Stimulated activated CD8-positive, alpha-beta memory T cell treated with anti-CD3 and anti-CD28 coated beads, Interleukin-4, amount 100 ng/mL, for 4 hours (primary cell): ENCODE measurements around the gene TECPR2.
"Not testable (repeated sequence)": the region's sequence is repeated elsewhere in the genome, so short reads cannot be mapped to it uniquely, and the experiment has no call there.

Source experiments
- DNase-seq, 2 donors: peaks; one replicate each; pipeline ENCODE4 v3.0.0-alpha.2; 2020; ENCODE audit warnings: low read depth in 2 of 2, low spot score in 1 of 2

TECPR2 gene

GRCh38 chr14:102507081-102507856 is 144.5 kb downstream of the TECPR2 start:
- no peak for DNase-seq

- DNase-seq: no peak
Measured at GRCh38 chr14:102507857-102508312, 145.1 kb downstream of the TECPR2 start.

DNA sequence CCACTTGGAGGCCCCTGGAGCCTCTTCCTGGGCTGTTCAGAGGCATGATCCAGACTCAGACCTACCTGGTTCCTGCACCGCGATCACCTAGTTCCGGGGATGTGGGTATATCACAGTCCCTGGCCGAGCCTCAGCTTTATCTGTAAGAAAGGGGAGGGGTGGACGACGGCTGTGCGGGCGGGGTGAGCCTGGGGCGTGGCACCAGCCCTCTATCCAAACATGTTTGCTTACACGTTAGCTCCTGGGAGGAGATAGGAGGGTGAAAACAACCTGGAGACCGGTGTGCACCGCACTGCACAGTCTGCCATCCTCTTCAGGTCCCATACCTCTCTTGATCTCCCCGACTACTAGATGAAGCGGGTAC is 145.7 kb downstream of the TECPR2 start:
- DNase-seq: no peak

DNA sequence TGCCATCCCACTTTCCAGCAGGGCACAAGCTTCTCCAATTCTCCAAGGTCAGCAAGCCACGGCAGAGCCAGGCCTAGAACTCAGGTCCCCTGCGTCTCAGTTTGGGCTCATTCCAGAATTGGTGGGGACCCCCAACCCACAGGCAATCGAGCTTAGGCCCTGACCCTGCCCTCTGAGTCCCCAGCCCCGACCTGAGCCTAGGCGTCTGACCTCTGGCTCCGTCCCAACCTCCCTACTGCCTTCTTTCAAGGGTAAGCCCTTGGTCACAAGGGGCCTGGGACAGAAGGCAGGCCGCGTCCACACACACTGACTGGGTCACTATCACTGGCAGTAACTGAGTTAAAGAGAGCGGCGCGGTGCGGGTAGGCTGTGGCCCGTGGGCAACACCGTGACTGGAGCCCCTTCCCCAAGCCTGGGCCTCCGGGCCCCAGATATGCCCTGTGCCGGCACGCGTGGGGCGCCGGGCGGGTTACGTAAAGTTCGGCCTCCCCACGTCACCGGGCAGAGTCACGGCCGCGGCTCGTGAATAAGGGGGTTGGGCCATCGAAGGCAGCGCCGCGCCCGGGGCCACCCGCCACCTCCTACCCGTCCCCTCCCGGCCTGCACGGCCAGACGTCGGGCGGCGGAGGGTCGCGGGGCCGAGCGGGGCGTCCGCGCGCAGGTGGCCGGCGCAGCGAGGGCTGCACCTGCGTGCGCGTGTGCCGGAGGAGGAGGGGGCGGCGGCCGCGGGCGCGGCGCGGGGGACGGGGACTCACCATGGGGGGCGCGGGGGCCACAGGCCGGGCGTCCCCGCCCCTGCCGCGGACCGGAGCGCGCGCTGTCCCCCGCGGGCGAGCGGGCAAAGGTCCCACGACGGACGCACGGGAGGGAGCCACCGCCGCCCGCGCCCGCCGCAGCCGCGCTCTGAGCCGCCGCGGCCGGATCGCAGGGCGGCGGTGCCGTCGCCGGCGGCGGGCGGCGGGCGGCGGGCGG is 146.3 kb downstream of the TECPR2 start:
- no peak for DNase-seq

DNA sequence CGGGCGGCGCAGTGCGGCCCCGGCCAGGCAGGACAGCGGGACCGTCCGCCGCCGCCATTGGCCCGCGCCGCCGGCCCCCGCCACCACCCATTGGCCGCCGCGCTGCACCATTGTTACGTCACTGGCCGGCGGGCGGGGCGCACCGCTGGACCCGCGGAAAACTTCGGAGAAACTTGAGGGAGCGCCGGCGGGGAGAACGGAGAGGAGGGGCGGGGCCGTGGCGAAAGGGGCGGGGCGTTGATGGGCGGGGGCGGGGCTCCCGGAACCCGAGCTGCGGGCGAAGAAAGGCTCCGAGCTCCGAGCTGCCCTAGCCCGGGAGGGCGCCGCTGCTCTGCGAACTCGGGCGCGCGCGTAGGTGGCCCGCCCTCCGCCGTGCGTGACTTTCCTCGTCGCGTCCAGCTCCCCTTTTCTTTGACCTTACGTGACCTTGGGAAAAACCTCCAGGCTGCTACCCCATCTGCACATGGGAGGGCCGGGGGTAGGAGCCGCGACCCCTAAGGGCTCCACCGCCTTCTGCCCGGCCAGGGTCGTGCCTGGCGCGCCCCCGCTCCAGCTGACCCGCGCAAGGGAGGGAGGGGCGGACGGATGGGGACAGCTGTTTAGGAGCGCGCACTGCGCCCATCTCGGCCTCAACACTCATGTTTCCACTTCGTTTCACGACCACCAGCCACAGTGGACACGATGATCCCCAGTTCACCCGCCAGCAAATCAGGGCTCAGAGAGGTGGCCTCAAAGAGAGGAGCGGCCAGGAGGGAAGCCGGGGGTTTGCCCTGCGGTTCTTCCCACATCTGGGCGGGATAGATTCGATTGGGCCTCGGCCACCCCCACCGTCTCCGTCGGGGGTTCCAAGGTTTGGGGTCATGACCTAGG is 147.2 kb downstream of the TECPR2 start, which contains the start of gene ANKRD9:
Gene ANKRD9 (minus strand): TSS at position 31 of the 870 bp plus-strand sequence. CDS start 1,887 bp downstream, outside the sequence.
- peak; percentile 63 to 74 for DNase-seq

GRCh38 chr14:102510616-102511520 is 148.1 kb downstream of the TECPR2 start:
- DNase-seq: no peak

- no peak for DNase-seq
Measured at GRCh38 chr14:102511538-102511937, 148.8 kb downstream of the TECPR2 start.

- no peak for DNase-seq
Measured at GRCh38 chr14:102512793-102513300, 150.1 kb downstream of the TECPR2 start.

DNA sequence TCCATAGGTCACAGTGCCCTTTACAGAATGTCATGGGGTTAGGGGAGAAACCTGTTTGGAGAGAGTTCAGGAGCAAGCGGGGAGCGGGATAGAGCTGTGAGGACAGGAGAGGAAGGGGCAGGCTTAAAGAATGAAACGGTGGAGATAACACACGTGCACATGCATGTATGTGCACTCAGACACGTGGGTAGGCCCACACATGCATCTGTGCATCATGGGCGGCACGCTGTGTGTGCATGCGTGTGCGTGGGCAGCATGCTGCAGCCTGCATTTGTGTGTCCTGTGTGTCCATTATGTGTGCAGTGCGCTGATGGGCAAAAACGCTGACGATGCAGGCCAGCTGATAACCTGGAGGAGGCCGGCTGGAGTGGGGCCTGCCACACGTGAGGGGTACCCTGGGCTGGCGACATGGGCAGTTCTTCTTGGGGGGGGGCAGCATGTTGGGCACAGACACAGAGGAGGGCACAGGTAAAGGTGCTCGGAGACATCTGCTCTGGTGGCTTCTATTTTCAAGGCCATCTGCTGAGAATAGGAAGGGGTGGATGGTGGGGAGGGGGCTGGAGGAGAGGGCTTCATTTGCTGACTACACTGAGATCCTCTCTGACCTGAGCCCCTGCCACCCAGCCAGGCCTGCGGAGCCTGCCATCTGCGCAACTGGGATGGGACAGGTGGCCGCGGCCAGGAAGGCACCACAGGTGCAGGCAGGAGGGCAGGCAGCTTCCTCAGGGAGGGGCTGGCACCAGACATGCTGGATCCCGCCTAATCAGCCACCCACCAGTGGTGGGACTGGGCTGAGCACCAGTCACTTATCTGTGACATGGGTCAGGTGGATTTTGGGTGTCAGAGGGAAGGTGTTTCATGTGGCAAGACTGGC is 151.4 kb downstream of the TECPR2 start:
- no peak for DNase-seq

DNA sequence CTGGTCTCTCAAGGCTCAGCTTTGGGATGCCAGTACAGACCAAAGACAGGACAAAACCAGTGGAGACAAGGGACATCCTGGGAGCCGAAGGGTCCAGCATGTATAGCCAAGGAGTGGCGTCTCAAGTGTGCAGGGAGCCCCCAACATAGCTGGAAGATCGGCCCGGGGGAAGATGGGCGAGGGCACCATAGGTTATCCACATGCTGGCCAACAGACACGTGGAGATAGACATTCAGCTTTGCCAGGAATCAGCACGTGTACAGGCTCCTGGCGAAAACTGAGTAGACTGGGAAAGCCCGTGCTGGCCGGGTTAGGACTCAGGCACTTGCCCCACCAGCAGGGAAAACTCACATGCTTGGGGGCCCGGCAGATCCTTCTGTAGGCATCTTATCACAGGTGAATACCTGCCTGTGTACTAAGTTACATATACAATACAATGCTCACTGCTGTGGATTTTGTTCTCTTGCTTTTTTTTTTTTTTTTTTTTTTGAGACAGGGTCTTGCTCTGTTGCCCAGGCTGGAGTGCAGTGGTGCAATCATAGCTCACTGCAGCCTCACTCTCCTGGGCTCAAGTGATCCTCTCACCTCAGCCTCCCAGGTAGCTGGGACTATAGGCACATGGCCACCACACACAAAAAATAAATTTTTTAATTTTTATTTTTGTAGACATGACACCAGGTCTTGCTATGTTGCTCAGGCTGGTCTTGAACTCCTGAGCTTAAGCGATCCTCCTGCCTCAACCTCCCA is 152.4 kb downstream of the TECPR2 start:
- DNase-seq: no peak

DNA sequence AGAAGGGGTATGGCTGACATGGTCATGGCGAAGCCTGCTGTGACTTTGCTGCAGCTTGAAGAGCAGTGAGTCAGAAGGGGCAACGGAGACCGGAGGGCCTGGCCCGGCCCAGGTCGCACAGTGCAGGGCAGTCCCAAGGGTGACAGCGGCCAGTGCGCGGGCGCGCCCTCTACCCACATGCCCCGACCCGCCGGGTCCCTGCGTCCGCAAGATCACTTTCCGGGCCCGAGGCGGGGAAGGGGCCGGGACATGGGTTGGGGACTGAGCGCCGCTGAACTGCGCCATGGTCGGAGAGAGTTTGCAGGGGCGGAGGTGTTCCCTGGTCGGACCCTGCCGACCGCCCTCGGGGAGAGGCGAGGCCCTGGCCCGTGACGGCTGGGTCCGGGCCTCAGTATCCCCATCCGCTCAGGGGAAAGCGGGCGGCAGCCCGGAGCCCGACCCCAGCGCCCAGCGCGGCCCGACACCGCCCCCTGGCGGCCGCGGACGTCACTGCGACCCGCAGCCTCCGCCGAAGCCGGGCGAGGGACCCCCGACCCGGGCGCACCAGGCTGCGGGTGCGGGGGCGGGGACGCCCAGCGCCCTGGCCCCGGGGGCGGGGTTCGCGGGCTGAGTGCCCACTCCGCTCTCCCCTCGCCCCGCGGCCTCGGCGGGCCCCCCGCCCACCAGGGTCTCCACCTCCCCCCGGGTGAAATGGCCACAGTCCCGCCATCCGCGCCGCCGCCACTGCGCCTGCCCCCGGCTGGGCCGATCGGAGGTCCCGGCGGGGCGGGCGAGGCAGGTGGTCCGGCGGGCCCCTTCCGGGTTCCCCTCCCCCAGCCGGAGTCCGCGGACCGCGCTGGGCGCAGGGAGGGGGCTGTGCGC is 154.0 kb downstream of the TECPR2 start:
- peak in 1 of 2 donors; percentile 34 for DNase-seq

DNA sequence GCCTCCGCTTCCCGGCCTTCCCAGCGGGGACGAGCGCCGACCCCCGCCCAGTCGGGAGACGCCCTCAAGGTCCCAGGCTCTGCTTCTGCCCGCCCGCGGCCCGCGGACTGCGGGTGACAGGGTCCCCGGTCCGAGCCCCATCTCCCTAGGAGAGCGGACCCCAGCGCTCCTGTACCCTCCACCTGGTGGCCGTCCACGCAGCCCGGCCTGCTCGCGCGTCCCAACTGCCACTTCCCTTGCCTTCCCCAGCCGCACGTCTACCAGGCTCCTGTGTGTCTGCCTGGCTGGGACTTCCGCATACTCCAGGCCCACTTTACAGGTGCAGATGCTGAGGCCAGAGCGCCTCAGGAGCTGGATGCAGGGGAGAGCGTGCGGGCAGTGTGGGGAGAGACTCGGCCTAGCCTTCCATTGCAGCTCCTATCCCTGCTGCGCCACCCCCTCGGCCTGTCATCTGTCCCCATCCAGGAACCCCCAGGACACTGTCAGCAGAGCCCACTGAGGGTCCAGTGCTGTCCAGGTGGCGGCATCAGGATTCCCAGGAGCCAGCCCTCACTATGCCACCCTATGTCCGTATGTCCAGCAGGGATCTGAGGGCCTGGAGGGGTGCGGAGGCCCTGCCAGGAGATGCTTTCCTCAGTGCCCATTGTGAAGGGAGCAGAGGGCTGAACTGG is 154.8 kb downstream of the TECPR2 start:
- DNase-seq: no peak

DNA sequence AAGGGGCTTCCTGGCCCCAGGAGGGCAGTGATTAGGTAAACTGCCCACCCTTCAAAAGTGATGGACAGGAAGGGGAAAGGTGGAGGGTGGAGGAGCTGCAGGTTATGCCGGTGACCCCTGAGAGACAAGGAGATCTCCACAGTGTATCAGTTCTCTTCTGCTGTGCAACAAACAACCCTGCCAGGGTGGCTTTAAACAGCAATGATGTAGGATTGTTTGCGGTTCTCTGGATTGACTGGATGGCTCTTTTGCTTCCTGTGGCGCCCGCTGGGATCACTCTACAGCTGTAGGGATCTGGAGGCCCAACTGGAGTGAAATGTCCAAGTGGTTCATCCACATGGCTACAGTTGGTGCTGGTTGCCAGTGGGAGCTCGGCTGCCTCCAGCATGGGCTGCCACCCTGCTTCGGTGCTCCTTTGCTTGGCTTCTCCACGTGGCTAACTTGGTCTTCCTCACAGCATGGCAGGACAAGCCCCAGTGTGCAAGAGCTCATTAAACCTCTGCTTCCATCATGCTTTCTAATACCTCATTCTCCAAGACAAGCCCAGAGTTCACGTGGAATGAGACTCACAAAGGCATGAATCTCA is 155.4 kb downstream of the TECPR2 start:
- no peak for DNase-seq

DNA sequence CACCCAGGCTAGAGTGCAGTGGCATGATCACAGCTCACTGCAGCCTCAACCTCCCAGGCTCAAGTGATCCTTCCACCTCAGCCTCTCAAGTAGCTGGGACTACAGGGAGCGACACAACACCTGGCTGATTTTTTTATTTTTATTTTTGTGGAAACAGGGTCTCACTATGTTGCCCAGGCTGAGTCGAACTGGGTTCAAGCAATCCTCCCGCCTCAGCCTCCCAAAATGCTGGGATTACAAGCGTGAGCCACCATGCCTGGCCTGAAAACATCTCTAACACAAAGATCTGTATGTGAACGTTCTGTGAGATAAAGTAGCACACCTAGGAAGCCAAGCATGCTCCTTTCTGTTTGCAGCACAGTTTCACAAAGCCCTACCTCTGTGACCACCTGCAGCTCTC is 157.0 kb downstream of the TECPR2 start:
- DNase-seq: not testable (repeated sequence)

DNA sequence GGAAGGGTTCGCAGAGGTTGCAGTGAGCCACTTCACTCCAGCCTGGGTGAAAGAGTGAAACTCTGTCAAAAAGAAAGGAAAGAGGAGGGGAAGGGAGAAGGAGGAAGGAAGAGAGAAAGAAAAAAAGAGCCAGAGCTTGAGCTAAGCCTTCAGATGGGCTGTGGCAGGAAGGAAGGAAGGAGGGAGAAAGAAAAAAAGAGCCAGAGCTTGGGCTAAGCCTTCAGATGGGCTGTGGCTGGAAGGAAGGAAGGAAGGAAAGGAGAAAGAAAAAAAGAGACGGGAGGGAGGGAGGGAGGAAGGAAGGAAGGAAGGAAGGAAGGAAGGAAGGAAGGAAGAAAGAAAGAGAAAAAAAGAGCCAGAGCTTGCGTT is 160.4 kb downstream of the TECPR2 start:
- DNase-seq: no peak
